Measurements from ENCODE around the gene VDR.
A peak's percentile ranks its signal among the peaks of the same experiment; 100 is the strongest.
"Not testable (repeated sequence)": the region's sequence is repeated elsewhere in the genome, so short reads cannot be mapped to it uniquely, and the experiment has no call there.

VDR gene

DNA sequence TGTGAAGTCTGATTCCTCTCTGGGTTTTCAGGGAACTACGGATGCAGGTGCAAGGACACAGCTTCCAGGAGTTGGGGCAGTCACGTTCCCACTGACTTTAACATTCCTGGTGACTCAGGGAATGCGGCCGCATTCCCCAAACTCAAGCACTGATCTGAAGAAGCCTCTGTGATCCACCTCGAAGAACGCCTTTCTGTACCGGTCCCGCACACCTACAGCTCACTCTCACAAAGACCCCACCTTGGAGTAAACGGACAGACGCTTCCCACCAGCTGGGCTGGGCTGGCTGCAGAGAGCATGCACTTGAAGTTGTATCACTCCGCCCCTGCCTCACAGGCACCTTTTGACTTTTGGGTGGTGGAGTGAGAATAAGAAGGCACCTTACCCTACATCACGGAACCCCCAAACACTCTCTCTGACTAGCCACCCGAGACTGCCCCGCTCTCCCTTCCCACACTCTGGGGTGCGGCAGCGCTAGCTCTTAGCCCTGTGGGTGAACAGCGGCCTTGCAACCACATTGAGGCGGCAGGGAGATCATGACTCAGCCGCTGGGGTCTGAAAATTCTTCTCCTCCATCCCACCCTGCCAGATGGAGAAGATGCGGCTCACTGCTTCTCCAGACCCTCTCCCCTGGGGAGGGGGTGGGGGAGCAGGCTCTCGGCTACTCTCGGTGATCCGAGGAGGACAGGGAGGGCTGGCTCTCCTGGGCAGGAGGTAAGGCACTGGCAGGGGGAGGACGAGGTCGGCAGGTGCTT lies 61.4 kb downstream of the VDR start:
- DNase-seq = no peak

DNA sequence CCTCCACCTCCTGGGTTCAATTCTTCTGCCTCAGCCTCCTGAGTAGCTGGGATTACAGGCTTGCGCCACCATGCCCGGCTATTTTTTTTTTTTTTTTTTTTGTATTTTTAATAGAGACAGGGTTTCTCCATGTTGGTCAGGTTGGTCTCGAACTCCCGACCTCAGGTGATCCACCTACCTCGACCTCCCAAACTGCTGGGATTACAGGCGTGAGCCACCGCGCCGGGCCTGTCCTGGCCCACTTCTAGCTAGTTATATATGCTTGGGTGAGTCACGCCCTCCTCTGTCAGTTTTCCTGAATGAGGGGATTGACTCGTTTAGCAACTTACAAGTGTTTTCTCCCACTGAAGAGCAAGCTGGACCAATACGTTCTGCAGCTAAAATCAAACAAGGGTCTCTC lies 62.3 kb downstream of the VDR start:
- not testable (repeated sequence) for DNase-seq

DNA sequence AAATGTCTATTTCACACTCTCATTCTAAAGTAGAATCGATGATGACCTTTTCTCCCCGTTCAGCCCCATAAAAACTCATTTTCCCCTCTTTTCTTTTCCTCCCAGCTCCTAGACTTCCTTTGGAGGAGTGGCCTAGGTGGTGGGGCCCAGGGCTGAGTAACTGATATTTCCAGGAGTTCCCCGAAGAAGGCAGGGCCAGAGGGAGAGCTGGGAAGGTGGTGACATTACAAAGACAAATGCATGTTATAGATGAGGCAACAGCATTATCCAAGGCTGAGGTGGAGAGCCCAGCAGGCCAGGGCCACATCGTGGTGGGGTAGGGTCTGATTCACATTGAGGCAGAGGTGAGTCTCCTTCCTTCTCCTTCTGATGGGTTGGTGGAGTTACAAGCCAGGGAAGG lies 62.9 kb downstream of the VDR start:
- DNase-seq = no peak

DNA sequence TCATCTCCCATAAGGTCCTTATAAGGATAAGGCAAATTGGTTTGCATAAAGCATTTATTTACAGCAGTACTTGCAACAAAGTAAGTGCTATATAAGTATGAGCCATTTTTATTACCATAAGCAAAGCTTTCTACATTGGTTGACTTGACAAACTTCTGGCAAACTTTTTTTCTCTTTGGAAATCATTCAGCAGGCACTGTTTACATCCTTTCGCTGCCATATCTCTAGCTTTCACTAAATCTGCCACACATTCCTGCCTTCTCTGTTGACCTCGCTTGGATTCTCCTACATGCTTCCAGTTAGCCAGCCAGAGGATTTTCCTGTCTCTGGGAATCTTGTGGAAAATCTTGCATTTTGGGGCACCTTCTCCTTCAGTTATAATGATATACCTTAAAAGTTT lies 63.3 kb downstream of the VDR start:
- no peak for DNase-seq

DNA sequence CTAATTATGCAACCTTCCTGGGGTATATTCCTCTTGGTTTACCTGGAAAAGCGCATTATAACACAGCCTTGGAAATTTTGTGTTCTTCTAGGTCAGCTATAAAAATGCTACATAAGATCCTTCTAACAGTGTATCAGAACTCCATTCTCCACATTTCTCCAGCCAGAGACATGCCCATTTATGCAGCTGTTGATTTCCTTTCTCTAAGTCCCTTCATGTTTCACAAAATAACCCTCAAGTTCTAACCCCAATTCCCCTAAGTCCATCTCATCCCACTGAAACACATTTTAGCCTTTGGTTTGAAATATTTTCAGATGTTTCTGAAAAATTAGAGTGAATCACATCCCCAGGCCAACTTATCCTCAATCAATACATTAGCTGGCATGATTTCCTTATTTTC lies 64.2 kb downstream of the VDR start:
- DNase-seq = no peak

DNA sequence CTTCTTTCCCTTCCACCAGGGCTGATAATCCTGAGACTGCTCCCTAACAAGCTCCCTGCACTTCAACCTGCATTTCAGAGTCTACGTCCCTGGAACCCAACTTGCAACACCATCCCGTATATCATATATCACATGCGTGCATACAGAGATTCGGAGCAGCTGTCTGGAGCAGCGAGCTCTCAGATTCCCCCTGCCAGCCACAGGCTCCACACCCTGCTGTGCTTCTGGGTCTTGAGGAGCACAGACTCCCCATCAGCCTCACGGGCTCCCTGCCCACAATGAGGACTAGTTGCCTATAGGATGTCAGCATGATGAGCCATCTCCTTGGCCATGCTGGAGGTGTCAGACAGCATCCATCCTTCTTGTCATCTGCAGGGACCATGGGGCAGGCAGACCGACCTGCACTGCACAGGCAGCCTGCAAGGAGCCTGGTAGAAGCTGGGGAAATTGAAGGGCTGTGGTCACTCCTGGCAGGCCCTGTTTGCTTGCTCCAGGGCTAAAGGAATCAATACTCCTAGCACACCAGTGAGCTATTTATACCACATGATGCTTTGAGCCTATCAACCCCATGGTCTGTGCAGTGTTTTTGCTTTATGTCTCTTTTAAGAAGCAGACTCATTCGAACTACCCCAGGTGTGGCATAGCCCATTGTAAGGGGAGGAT lies 65.4 kb downstream of the VDR start:
- no peak for DNase-seq

DNA sequence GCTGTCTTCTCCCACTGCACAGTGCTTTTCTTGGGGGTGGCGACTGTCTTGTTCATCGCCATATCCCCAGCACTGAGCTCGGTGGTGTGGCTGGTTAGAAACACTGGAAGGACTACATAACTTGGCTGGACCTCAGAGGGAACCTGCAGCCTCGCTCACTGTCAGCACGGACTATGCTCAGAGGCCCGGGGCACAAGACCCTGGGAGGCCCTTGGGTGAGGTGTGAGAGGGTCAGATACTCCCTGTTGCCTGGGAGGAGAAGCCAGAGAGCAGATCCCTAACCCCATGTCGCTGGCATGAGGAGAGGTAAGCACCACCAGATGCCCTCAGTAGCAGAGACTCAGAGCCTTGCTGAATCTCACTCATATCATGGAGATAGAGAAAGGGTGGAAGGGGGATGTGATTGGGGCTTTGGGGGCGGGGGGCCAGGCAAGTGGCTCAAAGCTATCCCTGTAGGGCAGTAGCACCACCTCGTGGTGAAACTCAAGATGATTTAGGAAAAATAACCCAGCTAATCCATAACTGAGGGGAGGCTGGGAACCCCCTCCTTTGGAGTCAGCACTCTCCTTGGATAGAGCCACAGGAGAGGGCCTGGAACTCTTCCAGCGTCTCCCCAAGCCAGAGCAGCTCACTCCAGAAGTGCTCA lies 66.4 kb downstream of the VDR start:
- DNase-seq = no peak

DNA sequence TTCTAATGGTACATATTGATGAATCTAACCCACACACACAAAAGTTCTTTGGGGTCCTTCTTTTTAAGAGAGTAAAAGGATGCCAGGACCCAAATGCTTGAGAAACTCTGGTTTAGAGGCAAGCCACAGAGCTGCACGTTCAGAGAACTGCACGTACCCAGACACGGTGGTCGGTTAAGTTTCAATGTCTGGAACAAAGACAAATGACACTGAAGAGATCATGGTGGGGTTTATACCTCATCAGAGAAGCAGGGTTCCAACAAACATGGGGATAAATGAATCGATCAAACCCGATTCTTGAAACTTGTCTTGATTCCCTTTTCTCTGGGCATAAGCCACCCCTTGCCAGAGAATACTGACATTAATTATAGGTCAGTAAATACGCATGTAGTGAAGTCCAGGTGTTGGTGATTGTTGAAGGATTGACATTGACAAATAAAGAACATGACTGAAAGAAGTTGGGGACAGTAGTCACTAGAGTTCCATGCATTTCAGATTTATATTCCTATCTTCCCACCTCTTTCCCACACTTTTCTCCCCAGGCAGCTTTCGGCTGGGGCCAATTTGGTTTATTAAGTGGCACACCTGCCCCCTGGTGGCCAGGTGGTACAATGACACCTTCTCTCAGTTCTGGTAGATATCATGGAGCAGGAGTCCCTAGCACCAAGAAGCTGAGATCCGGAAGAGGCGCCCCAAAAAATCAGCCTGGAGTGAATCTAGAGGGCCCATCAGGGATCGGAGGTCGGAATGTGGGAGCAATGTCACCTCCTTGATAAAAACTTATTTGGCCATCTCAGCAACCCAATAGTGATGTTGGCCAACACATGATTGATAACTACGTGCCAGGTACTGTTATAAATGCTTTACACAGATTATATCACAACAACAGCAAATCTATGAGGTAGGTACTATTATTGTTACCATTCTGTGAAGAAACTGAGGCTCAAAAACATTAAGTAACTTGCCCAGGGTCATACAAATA lies 67.3 kb downstream of the VDR start:
- DNase-seq = peak; percentile 45

DNA sequence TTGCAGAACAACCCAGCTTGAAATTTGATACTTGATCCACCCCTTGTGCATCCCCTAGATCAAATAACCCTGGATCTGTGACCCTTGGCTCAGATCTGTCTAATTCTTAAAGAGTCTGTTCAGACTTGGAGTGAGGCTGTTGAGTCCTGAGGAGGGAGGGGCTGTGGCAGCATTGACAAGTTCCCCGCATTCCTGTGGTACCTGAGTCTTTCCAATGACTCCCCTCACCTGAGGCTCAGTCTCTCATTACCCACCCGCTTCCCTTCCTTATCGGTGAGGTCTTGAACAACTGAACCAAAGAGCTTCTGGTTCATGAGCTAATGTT lies 69.0 kb downstream of the VDR start:
- no peak for DNase-seq

DNA sequence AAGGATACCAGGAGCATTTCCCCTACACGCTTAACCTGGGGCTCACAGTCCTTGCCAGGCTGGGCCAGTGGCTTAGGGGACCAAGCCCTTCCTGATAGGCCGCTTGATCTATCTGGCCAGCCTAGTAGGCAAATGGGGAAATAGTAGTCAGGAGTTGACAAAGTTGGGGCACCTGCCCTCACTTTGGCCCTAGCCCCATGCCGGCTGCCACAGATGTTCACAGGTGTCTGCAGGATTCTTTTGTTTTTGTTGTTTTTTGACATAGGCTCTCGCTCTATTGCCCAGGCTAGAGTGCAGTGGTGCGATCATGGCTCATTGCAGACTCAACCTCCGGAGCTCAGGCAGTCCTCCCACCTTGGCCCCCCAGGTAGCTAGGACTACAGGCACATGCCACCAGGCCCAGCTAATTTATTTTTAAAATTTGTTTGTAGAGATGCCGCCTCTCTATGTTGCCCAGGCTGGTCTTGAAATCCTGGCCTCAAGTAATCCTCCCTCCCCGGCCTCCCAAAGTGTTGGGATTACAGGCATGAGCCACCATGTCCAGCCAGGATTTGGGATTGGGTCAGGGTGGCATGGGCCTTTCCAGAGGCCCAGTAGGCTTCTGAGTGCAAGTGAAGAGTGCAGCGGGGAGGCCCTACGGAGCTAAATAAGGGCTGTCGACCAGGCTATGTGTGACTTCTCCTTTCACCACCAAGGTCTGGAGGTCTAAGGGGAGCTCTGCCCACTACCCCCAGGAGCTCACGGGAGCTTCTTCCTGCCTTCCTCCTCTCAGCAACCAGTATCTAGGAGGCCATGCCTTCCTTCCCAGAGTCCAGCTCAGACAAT lies 69.6 kb downstream of the VDR start:
- DNase-seq = no peak

DNA sequence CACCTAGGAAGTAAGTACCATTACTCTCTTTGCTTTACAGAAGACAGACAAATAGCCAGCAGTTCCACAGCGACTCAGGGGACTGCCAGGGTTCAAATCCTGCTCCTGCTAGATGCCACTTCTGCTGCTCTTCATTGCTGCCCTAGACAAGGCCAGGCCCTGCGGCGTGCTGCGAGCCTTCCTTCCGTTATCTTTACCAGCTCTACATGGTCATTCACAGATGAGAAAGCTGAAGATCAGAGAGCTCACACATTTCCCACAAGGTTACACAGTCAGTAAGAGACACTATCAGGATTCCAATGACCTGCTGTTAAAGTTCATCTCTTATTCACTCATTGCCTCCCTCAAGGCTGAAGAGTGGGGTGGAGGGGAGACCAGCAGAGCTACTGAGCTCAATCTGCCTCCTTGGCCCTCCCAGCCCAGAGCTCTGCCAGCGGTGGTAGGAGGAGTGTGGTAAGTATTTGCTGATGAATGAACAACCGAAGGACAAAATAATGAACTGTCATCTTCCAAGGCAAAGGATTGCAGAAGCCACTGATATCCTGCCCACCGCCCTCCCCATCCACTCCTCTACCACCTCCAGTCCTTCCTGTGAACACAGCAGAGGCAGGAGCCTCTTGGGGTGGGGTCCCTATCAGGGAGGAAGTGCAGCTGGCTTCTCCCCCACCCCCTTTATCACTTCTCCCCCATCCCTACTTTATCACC lies 70.4 kb downstream of the VDR start:
- DNase-seq = no peak

DNA sequence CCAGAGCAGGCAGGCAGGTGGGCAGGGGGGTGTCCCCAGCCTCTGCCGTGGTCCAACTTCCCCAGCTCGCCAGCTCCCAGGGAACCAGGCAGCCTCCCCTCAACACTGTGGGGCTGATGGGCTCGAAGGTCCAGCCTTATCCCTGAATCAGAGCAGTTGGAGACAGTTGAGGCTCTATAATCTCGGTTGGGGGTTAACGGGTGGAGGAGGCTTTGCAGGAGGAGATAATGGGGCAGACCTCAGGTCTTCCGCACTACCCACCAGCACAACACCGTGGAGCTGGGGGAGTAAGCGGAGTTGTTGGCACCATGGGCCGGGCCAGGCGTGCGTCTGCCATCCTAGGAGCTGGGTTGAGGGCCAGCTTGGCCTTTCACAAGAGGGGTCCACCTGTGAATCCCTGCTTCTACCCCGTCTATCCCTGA lies 71.2 kb downstream of the VDR start:
- DNase-seq = no peak

DNA sequence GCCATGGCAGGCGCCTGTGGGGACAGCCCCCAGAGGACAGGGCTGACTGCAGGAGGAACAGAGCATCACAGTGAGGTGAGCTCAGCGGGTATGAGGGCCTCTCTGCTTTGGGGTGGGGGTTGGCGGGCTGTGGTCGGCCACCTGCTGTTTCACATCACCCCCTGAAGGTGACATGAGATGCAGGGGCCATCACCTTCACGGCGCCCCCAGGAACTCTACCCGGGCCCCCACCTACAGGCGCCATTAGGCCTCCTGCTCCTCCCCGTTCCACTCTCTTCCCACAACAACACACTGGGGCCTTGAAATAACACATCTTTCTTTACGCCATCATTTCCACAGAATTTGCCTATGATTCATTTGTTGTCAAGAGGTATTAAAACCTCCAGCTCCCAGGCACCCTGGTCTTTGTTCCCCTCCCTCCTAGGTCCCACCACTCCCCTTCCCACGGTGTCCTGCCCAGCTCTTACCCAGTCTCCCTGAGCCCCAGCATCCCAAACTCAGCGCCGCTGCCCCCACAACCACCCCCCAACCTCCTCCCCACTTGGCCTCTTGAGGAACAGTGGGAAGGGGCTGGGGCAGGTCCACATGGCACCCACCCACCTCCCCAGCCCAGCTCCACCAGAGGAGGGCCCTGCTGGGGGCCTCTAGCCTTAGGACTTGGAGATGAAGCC lies 72.4 kb downstream of the VDR start:
- DNase-seq = no peak

DNA sequence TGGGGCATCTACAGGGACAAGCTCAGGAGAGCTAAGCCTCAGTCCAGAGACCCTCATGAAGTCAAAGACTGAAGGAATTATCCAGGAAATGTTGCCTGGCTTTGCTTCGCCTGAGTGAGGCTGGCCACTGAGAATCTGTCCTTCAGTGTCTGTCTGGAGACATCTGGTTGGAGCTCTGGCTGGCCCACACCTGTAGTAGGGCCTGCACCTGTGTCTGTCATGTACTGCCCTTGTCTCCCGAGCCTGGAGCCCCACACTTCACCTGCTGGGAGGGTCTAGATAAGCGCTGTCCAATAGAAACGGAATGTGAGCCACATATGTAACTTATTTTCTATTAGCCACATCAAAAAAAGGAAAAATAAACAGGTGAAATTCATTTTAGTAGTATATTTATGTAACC lies 75.2 kb downstream of the VDR start:
- DNase-seq = no peak

DNA sequence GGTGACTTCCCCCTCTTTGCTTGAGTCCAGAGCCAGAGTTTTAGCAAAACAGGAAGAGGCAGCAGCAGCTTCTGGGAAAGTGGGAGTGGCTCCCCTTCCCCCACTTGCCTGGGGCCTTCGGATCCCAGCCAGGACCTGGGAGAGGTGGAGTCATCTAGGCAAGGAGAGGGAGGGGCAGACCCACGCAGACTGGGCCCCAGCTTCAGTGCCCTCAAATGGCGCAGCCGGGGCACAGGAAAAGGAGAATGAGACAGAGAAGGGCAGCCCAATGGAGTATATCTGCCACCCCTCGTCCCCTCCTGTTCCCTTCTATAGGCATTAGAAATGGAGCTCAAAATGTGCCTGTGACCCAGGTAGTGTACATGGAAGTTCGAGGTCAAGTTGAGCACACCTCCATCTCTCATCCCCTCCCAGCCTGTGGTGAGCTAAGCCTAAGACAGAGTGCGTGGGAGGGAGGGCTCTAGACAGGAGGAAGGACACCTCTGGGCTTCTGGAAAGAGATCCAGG lies 75.8 kb downstream of the VDR start:
- no peak for DNase-seq

DNA sequence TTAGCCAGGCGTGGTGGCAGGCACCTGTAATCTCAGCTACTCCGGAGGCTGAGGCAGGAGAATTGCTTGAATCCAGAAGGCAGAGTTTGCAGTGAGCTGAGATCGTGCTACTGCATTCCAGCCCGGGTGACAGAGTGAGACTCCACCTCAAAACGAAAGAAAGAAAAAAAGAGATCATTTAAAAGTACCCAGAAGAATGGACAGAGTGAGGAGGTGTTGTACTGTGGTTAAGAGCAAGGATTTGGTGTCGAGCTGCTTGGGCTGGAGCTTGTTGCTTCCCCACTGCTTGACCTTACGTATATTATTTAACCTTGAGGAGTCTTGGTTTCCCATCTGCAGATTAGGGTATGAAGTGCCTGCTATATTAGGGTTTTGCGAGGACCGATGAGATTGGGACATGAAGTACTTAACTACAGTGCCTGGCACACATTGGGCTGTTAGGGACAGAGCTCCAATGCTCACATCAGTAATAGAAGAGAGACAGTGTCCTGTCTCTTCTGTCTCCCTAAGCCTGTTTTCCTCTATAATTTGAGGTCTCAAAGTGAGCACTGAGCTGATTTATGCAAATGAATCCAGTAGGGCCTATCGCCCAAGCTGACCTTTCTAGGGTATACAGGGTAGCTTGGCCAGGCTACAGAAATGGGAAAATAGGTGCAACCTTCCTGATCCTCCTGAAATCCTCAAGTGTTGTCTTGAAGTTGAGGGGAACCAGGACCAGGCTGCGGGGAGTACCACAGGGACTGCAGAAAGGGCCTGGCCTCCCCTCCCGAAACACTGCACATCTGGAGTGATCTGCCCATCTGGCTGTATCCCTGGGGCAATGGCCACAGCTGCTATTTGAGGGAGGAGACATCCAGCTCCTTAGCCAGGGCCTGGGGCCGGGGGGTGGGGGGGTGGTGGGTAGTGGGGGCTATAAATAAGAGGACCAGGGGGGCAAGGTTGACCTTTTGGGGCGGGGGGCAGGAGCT lies 76.5 kb downstream of the VDR start:
- no peak for DNase-seq

DNA sequence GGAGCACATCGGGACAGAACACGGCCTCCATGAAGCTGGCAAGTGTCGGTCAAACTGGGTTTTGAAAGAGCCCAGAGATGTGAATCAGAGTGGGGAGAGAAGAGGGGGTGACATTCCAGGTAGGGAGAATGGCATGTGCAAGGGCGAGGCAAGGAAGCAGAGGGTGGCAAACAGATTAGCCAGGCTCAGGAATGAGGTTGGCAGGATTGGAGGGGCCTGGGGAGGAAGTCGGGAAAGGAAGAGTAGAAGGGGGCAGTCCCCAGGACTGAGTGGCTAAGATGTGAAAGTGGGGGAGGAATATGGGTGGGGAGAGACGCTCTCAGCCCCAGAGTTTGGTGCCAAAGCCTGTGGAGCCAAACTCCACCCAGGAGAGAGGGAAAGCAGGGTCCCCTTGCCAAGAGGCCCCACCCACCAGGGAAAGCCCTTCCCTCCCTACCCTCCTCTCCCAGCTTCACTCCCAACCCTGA lies 79.6 kb downstream of the VDR start:
- no peak for DNase-seq

DNA sequence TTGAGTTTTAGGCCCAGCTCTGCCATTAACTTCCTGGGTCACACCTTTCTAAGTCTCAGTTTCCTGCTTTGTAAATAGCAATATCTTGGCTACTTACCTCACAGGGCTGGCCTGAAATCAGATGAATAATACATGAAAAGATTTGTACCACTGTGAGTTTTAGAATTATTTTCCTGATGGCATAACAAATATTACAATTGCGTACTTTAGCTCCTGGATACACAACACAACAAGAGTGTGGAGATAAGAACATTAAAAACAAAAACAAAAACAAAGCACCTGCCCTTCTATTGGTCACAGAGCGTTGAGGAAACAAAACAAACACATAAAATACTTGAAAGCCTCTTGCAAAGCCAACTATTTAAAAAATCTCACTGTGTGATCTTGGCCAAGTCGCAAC lies 80.2 kb downstream of the VDR start:
- no peak for DNase-seq

DNA sequence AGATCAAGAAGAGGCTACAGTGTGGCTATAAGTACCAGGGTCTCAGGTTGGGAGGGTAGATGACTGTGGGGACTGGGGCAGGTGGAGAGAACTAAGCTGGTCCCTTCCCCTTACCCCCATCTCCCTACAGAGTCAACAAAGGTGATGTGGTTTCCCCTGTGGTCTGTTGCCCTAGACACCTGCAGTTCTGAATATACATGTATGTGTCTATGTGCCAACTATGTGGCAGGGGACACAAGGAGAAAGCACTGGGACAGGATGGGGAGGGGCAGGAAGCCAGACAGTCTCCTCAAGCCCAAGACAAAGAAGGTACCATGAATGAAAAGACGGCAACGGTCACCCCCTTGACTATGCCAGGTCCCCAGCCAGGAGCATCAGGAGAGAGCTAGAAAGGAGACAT lies 80.6 kb downstream of the VDR start:
- no peak for DNase-seq

Measured in activated effector memory CD4-positive, alpha-beta T cell treated with Interleukin-2 at 50 U/mL for 16 hours (primary cell).